Activated T-helper 1 cell treated with anti-CD3 and anti-CD28 coated beads, Interleukin-2, amount 50 U/mL, for 16 hours (primary cell): Measurements from ENCODE around the gene RECK.
"Not testable (repeated sequence)": the region's sequence is repeated elsewhere in the genome, so short reads cannot be mapped to it uniquely, and the experiment has no call there.

Experiments
- DNase-seq, 2 donors: peaks; one replicate each; pipeline ENCODE4 v3.0.0-alpha.2; 2020; ENCODE audit warnings: low read depth in 1 of 2, low spot score in 1 of 2

Gene RECK

DNA sequence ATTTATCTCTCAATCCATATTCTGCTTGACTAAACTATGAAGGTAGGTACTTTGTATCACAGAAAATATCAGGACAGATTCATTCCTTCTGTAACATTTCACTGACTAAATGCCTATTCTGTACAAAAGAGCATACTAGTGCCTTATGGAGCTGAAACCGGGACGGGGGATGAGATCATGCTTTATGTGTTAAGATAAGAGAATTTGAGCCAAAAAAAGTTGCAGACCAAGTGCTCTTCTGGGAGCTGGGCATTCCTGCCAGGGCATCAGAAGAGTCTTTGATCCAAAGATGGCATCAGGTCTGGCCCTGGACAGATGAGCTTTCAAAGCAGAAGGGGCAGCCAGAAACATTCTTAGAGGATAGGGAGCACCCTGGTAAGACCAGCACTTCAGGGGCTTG, 72.4 kb downstream of the RECK start:
- no peak for DNase-seq

DNA sequence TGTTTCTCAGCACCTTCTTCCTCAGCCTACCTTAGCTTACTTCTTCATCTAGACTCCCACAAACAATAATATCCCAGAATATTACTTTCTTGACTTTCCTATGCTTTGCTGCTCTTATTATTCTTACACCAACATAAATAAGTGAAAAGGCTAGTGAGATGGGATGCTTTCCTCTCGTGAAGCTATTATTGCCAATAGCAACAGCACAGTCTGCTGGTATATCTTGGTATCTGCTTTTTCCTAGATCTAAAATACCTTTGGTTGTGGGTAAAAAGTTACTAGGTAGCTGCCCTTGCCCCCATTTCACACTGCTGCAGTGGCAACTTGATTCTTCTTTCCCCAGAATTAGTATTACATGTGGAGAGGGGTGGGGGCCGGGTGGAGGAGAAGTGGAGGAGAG, 73.7 kb downstream of the RECK start:
- no peak for DNase-seq

DNA sequence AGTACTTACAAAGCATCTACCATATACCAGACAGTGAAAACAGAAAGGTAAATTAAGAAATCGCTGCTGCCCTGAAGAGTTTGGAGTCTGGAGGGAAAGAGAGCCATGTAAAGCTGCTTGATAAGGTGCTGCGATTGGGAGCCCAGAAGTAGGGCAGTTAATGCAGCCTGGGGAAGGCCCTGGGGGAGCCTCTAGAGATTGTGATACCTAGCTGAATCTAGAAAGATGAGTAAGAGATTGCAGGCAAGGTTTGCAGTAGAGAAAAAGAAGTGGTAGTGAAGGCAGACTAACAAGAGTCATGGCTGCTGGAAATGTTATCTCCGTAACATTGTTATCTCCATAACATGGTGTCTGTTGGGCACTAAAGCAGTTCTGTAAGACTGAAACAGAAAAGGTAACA, 75.8 kb downstream of the RECK start:
- DNase-seq = no peak

DNA sequence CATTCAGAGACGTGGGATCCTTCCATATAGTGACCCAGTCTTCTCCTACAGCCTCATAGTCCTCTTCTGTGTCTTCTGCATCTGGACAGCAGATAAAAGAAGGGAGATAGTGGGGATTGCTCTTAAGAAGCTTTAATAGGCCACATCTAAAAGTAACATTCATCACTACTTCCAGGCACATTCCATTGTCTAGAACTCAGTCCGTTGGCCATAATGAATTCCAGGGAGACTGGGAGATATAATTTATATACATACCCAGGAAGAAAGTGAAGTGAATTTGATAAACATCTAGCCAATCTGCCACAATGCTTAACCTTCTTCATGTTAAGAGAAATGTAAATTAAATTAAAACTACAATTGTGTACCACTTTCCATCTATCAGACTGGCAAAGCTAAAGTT, 77.3 kb downstream of the RECK start:
- no peak for DNase-seq

DNA sequence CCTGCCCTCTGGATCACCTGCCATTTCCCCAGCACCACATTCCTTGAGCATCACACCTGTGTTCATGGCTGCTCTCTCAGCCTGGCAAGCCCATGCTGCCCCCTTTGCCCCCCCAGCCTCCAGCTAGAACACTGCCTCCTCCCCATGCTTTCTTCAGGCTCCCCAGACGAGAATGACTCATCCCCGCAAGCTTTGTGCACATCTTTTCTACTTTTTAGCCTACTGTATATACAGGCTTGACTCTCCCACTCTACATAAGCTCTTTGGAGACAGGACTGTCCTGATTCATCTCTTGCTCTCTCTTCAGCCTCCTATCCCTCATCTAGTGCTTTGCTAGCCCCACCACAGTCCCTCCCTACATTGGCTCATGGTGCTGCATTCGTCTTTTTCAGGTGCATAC, 79.9 kb downstream of the RECK start:
- DNase-seq = no peak

DNA sequence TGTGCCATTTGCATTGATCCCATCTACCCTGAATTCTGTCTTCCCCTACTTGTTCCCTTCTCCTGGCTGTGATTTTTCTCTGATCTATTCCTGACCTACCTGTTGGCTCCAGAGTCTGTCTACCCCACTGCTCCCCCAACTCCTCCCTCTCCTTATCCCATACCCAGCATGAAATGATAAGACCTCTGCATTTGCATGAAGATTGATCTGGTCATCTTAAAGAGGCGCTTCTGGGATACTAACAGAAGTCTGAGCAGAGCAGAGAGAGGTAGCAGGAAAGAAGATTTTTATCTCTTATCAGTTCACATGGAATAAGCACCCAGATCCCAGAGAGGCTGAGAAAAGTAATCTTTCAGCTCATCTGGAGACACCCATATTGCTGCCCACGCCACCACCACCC, 81.5 kb downstream of the RECK start:
- DNase-seq = no peak

DNA sequence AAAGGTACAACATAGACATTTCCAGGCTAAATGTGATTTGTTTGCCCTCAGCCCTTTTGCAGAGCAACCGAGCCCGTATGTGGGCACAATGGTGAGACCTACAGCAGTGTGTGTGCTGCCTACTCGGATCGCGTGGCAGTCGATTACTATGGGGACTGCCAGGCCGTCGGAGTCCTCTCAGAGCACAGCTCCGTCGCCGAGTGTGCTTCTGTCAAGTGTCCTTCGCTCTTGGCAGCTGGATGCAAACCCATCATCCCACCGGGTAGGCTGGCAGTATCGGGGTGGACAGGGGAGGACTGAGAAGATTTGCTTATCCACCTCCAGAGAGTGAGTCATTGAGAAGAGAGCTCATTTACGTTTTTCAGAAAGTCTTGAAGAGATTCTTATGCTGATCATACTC, 82.0 kb downstream of the RECK start:
- DNase-seq = no peak

DNA sequence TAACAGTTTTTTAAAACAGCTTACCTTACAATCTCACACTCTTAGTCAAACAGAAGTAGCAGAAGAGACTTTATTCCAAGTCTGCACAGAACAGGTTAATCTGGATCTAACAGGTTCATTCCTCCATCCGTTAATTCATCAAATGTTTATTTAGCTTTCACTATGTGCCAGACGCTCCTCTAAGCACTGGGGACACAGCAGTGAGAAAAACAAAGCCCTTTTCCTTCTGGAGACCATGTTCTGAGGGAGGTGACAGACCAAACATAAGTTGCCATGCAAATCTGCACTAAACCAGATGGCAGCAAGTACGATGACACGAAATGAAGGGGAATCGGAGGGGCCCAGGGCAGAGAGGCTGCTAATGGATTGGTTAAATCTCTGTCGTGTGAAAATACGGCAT, 82.8 kb downstream of the RECK start:
- no peak for DNase-seq

DNA sequence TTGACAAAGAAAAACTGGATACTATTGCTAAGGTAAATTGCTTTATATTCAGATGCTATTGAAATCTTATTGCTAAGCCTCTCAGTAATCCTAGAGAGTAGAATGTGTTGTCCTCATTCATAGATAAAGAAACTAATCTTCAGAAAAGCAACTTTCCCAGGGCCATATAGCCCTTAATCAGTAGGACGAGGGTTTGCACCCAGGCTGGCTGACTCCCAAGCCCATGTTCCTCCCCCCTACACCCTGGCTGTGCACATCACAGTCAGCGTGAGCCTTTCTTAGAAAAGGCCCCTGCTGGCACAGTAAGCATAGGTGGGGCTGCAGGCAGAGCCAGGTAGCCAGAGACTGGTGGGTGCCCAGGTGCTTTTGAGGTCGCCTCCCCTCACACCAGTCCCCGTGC, 84.0 kb downstream of the RECK start:
- no peak for DNase-seq

DNA sequence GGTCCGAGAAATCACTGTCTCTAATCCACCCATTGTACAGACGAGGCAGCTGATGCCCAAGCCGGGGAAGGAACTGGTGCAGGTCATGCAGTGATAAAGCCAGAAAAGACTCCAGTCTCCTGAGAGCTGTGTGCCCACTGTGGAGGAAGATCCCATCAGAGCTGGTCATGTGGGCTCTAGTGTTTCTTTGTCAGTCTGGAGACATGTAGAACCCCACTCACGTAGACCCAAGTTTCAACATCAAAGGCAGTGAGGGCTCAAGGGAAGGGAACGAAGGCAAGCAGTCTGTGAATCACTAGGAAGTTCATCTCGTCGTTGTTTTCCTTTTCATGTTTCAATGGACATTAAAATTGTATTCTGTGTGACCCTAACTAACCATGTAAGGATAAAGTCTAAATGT, 85.3 kb downstream of the RECK start:
- DNase-seq = no peak

DNA sequence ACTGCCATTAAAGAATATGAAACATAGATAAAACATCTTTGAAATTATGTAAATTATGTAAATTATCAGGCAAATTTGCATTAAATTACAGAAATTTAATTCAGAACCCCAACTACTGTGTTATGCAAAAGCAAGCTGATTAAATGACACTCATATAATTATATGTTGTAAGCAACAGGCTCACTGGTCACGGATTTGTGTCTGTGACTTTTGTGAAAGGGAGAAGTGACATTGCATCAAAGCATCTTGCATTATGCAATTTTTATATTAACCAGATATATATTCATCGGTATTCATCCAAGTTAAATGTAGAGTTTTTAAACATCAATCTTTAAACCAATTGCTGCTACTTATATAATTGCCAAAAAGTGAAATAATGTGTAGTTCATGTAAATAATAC, 86.8 kb downstream of the RECK start:
- no peak for DNase-seq

DNA sequence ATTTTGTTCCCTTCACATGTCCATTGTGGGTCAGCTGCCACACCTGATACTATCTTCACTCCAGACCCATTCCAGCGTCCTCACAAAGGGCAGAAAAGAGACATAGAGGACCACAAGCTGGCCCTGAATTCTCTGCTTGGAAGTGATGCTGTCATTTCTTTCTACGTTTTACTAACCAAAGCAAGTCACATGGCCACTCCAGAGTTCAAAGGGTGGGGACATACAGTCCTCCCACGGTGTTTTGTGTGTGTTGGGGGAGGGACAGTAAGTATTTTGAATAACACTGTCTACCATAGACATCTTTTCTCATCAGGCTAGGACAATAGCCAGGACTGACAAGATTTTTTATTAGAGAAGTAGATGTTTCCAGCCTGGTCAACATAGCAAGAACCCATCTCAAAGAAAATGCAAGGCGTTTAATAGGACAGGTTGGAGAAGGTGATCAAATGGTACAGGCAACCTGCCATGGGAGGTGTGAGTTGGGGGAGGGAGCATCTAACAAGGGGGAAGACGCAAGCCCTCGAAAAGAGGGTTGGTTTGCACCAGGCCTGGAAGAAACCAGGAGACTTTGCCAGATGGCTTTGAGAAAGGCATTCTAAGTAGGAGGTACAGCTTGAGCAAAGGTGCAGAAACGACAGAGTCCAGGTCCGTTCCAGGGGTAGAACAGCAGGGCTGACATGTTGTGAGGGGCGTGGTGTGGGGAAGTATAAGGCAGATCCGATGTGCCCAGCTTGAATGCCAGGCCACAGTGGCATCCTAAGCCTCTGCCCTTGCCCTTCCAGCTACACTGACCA, 88.5 kb downstream of the RECK start:
- no peak for DNase-seq

DNA sequence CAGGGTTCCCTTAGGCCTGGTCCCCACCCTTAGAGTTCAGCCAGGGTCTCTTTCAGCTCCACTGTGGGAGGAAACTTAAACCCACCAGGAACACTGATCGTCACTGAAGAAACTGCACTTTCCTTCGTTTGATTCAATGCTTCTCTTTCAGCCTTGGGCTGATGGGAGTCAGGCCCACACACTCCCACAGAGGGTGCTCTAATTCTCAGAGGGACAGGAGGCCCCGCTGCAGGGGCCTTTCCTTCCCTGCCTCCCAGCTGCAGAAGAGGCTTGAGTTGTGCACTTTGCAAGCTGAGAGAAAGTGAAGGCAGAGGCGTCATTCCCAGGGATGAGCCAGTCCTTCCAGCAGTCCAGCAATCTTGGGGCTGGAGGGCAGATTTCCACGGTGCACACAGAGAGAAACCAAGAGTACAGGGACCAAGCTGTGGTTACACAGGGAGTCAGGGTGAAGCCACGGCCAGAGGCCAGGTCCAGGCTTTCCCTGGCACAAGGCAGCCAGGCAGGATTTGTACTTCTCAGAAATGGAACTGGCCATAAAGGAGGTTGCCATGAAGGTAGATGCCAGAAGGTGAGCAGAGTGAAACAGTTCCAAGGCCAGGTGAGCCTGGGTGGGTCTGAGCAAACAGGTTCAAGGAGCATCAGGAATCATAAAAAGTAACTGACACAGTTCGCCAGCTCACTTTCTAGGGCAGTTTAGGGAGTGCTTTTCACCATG, 89.5 kb downstream of the RECK start:
- DNase-seq = no peak

DNA sequence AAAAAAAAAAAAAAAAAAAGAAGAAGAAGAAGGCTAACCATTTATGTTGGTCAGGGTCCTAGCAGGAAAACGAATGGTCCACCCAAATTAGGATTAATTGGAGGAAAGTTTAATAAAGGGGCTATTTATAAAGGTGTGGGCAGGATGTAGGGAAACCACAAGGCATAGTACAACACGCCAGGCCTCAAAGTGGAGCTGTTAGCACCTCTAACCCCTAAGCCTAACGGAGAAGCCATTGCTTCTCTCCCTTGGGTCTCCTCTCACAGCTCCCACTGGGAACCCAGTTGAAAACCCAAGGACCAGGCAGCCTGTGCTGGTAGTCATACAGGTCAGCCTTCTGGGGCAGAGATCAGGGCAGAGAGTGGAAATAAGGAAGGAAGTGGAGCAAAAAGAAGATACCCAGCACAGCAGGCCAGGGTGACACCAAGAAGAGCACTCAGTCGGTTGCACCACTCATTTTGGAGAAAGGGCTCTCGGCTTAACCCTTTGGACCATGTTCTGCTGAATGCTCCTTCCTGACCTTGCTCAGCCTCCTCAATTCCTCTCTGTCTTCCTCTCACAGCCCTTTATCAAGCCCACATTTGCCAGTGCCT, 91.0 kb downstream of the RECK start:
- DNase-seq = no peak

DNA sequence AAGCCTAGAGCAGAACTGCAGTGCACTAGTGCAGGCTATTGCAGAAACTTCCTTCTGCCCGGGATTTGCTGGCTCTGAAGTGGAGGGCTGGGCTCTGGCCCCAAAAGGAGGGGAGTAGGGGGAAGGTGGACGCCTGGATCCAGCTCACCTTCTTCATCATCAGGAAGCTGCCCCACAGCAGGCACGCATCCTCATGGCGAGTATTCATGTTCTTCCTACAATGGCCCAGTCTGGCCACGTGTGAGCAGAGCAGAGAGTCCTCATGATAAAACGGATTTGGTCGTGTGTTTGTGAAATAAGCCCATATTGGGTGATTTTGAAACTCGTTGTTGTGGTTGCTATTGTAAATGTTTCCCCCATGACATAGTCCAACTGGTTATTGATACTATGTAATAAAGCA, 91.6 kb downstream of the RECK start:
- no peak for DNase-seq

DNA sequence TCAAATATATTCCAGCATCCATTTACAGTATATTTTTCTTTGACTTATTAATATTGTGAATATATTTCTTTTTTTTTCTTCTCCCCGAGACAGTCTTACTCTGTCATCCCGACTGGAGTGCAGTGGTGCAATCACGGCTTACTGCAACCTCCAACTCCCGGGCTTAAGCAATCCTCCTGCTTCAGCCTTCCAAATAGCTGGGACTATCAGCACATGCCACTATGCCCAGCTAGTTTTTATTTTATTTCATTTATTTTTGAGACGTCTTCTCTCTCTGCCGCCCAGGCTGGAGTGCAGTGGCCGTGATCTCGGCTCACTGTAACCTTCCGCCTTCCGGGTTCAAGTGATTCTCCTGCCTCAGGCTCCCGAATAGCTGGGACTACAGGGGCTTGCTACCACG, 92.4 kb downstream of the RECK start:
- DNase-seq = no peak

DNA sequence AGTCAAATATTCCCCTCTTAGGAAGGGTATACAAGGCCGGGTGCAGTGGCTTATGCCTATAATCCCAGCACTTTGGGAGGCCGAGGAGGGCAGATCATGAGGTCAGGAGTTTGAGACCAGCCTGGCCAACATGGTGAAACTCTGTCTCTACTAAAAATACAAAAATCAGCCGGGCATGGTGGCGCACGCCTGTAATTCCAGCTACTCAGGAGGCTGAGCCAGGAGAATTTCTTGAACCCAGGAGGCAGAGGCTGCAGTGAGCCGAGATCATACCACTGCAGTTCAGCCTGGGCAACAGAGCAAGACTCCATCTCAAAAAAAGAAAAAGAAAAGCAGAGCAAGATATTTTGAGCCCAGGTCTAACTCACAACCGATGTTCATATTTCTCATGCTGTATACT, 95.0 kb downstream of the RECK start:
- not testable (repeated sequence) for DNase-seq

DNA sequence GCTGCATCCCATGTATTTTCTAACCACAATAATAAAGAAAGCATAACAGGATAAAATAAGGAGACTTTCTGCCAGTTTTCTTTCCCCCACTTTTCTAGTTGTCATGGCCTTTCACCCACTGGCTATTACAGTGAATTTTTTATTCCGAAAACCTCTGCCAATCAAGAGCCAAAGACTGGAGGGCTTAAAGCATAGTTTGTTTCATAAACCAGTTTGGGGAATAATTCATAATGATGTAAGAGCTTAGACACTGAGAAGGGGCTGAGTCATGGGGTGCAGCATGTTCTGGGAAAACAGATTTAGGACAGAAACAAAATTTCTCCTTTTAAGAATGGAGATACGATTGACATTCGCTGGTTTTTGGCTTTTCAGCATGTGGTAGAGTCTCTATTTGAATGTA, 95.4 kb downstream of the RECK start:
- DNase-seq = no peak

DNA sequence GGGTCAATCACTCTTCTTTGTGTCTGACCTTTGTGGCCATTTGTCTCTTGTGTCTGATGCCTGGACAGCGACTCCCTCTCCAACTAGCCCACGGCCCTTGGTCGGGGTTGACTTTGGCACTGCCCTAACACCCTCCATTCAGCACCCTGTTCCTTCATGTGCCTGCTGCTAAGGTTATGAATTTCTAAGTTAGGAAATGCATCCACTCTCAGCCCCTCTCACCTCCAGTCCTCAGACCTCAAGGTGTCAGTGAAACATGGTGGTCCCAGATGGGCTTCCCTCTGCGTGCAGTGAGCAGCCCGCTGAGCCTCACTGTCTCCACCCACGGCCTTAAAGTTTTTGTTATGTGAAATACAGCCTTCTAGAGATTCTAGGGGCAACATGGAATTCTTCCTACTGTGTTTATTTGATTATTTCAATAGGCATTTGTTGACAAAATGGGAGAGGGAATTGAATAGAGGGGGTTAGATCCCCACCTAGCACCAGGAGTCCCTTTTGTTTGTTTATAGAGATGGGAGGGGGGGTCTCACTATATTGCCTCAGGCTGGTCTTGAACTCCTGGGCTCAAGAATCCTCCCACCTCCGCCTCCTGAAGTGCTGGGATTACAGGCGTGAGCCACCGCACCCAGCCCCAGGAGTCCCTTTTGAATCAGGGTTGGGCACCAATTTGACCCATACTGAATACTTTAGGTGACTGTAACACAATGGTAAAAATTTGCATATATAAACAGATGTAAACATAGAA, 98.2 kb downstream of the RECK start:
- no peak for DNase-seq

DNA sequence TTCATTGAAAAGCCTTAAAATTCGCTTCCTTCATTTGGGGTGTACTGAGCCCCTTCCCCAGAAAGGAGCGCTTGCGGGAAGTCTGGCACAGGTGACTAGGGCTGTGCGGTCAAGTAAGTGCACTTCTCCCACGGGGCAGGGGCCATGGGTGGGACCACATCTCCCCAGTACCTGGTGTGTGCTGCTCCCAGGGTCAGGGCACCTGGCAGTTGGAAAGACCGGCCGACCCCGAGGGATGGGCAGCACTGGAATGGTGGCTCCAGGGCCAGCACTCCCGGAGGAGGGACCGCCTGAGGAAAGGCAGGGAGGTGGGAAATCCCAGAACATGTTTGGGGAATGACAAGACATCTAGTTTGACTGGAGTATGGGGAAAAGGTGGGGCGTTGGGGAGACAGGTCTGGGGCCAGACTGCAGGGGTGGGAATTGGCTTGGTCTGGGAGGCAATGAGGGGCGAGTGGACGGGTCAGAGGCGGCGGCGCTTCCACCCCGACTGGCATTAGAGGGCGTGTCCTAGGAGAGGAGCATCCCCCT, 99.1 kb downstream of the RECK start:
- no peak for DNase-seq

DNA sequence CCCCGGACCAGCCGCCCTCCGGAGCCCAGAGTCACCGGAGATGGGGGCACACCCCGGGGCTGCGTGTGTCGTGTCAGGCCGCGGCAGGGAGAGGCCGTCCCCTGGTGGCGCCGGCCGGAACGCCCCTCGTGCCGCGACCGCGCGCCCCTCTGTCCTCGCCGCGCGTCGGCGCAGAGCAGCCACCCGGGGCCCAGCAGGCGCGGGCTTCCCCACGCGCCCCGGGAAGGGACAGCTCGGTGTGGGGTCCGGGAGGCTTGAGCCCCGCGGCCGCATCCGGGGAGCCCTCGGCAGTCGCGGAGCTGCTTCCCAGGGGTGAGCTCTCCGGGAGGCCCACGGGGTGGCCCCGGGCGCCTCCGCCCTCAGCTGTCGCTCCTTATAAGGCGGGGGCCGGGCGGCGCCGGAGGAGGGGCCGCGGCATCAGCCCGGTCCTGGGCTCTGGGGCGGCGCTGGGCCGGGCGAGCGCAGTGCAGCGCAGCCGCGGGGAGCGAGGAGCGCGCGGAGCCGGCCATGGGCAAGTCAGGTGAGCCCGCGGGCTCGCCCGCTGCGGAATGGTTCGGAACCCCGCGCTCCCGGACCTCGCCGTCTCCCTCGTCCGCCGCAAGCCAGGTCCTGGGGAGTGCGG, 99.7 kb downstream of the RECK start, which contains the start of gene GLIPR2:
TSS of gene GLIPR2 (plus strand) at position 462 of the 622 bp plus-strand sequence. CDS start at position 508, 46 bp downstream.
- DNase-seq = peak; percentile 46 to 66
